ENCODE measurements around the gene FAM3D. TPM values are rescaled to one million over a fixed set of nuclear protein-coding genes. Genes with fewer than 3 reads are reported as not detected.

Gene FAM3D
- total and polyA plus RNA-seq, 9 of the 15 experiments (the other 6 are each of a cell fraction or from before 2014, with no cell fraction given), result not detected

DNA sequence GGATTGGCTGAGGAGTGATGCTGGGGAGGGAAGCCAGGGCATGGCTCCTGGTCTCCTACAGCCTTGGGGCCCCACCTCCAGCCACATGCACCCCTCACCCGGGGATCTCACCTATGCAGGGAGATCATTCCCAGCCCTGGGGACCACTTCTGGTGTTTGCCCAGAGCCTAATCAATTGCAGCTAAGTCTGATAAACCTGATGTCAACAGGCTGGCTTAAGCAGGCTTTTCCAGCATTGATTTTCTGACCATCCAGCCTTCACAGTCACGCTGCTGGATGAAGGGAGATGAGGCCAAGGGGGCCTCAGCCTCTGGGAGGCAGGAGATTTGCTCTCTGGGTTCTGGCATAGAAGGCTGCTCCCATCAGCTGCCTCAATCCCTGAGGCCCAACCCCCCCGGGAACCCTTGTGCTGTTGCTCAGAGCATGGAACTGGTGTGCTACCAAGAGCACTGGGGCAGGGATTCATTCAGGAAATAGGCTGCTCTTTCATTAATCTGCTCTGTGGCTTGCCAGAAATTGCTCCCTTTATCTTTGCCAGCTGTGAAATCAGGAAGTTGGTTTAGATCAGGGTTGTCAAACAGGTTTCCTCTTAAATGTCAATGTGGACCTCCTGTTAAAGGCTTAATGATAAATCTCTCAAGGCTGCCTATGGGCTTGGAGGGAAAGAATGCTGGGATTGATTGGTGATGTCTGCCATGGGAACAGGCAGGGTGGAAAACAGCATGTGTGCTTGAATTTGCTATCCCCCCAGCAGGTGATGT is 19.0 kb downstream of the FAM3D start (continued):
- TF ChIP-seq, protein P1, sequence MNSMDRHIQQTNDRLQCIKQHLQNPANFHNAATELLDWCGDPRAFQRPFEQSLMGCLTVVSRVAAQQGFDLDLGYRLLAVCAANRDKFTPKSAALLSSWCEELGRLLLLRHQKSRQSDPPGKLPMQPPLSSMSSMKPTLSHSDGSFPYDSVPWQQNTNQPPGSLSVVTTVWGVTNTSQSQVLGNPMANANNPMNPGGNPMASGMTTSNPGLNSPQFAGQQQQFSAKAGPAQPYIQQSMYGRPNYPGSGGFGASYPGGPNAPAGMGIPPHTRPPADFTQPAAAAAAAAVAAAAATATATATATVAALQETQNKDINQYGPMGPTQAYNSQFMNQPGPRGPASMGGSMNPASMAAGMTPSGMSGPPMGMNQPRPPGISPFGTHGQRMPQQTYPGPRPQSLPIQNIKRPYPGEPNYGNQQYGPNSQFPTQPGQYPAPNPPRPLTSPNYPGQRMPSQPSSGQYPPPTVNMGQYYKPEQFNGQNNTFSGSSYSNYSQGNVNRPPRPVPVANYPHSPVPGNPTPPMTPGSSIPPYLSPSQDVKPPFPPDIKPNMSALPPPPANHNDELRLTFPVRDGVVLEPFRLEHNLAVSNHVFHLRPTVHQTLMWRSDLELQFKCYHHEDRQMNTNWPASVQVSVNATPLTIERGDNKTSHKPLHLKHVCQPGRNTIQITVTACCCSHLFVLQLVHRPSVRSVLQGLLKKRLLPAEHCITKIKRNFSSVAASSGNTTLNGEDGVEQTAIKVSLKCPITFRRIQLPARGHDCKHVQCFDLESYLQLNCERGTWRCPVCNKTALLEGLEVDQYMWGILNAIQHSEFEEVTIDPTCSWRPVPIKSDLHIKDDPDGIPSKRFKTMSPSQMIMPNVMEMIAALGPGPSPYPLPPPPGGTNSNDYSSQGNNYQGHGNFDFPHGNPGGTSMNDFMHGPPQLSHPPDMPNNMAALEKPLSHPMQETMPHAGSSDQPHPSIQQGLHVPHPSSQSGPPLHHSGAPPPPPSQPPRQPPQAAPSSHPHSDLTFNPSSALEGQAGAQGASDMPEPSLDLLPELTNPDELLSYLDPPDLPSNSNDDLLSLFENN (IDR thresholded peaks at IDR 0.05; ENCODE audit: low read depth in 2 of 2, low read length in 2 of 2), result no peak
- TF ChIP-seq PPARD (CRISPR knock-in tag; IDR thresholded peaks at IDR 0.05) (no peak), ZNF121 (CRISPR knock-in tag; conservative IDR thresholded peaks at IDR 0.05) (no peak), NCOA4 (IDR thresholded peaks at IDR 0.05; ENCODE audit: partially characterized antibody) (no peak)

DNA sequence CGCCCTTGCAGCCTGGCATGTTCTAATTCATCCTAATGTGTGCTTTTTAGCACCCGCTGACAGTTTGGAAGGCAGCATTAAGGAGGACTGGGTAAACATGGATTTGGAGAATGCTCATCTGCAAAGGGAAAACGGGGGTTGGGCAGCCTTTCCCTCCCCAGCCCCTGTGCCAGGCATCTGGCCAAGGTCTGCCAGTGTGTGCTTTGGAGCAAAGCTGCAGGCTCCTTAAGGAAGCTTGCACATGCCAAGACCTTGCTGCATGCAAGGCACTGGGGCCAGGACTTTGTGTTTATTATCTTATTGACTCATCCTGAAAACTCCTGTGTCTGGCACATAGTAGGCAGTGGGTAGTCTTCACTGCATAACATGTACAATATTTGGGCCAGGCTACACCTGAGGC is 20.1 kb downstream of the FAM3D start:
- no TSS peak for BruUV-seq (replicated peaks)
- ChIA-PET CTCF (ENCODE audit: low intra/inter-chr PET ratio) (no interaction called here), POLR2A (interaction anchor here (0.6 kb wide), 1 partner anchor 18 kb away, joined by 3 read pairs; no protein-coding TSS in a partner anchor)
- Histone ChIP-seq H2AFZ (ENCODE audit: low read depth, low read length) (no peak overlapping the region), H3K27ac (ENCODE audit: extremely low read depth, low read depth, low read length) (no peak overlapping the region), H3K27me3 (ENCODE audit: control insufficient read depth in 2 of 2, insufficient read depth in 2 of 2, low read length in 2 of 2) (peaks cover 0 to 6% of the 10 kb centered on the region in 2 experiments; a peak in 1 of 5 replicates), H3K9ac (ENCODE audit: insufficient read depth in 1 of 2, low read depth in 2 of 2, low read length in 2 of 2) (no peak overlapping the region), H3K4me2 (ENCODE audit: insufficient read depth, low read length) (no peak overlapping the region), H3K36me3 (ENCODE audit: control insufficient read depth, insufficient read depth, low read length) (no peaks in the 10 kb centered on the region), H3K9me3 (replicated peaks; ENCODE audit: control insufficient read depth, insufficient read depth, low read depth, low read length) (no peaks in the 10 kb centered on the region), H3K4me1 (replicated peaks in 1 of 2; ENCODE audit: control insufficient read depth in 2 of 2, insufficient read depth in 2 of 2, low read length in 2 of 2) (no peaks in the 10 kb centered on the region), H4K20me1 (replicated peaks; ENCODE audit: control insufficient read depth, insufficient read depth, low read length) (no peaks in the 10 kb centered on the region), H3K9me1 (ENCODE audit: control insufficient read depth, insufficient read depth, low read length) (no peaks in the 10 kb centered on the region), H3K4me3 (no peak overlapping the region), H3K79me2 (ENCODE audit: control insufficient read depth, insufficient read depth, low read length) (no peaks in the 10 kb centered on the region)
- intact Hi-C loops (cut with micrococcal nuclease), result no loop called here
- in situ Hi-C loops (cut with MboI), result no loop called here
- 0% methylated on average over 3 of the region's 3 CpGs for WGBS (ENCODE audit: insufficient coverage, low coverage, missing lambda C conversion rate)
- TF ChIP-seq, protein P2, sequence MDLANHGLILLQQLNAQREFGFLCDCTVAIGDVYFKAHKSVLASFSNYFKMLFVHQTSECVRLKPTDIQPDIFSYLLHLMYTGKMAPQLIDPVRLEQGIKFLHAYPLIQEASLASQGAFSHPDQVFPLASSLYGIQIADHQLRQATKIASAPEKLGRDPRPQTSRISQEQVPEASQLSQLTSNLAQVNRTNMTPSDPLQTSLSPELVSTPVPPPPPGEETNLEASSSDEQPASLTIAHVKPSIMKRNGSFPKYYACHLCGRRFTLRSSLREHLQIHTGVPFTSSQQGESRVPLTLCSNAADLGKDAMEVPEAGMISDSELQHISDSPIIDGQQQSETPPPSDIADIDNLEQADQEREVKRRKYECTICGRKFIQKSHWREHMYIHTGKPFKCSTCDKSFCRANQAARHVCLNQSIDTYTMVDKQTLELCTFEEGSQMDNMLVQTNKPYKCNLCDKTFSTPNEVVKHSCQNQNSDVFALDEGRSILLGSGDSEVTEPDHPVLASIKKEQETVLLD (IDR thresholded peaks at IDR 0.05), result no peak
- TF ChIP-seq ZNF41 (CRISPR knock-in tag; conservative IDR thresholded peaks at IDR 0.05) (no peak), HNRNPUL1 (IDR thresholded peaks at IDR 0.05; ENCODE audit: low read length) (no peak)
- TF ChIP-seq, protein P3, sequence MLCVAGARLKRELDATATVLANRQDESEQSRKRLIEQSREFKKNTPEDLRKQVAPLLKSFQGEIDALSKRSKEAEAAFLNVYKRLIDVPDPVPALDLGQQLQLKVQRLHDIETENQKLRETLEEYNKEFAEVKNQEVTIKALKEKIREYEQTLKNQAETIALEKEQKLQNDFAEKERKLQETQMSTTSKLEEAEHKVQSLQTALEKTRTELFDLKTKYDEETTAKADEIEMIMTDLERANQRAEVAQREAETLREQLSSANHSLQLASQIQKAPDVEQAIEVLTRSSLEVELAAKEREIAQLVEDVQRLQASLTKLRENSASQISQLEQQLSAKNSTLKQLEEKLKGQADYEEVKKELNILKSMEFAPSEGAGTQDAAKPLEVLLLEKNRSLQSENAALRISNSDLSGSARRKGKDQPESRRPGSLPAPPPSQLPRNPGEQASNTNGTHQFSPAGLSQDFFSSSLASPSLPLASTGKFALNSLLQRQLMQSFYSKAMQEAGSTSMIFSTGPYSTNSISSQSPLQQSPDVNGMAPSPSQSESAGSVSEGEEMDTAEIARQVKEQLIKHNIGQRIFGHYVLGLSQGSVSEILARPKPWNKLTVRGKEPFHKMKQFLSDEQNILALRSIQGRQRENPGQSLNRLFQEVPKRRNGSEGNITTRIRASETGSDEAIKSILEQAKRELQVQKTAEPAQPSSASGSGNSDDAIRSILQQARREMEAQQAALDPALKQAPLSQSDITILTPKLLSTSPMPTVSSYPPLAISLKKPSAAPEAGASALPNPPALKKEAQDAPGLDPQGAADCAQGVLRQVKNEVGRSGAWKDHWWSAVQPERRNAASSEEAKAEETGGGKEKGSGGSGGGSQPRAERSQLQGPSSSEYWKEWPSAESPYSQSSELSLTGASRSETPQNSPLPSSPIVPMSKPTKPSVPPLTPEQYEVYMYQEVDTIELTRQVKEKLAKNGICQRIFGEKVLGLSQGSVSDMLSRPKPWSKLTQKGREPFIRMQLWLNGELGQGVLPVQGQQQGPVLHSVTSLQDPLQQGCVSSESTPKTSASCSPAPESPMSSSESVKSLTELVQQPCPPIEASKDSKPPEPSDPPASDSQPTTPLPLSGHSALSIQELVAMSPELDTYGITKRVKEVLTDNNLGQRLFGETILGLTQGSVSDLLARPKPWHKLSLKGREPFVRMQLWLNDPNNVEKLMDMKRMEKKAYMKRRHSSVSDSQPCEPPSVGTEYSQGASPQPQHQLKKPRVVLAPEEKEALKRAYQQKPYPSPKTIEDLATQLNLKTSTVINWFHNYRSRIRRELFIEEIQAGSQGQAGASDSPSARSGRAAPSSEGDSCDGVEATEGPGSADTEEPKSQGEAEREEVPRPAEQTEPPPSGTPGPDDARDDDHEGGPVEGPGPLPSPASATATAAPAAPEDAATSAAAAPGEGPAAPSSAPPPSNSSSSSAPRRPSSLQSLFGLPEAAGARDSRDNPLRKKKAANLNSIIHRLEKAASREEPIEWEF (CRISPR knock-in tag; IDR thresholded peaks at IDR 0.05), result no peak
- DNase-seq (ENCODE audit: extremely low read depth in 1 of 4, low spot score in 3 of 4), result no peak
- no peak for ATAC-seq
- no peak for FAIRE-seq

All from K562 (cell line).